Putamen (tissue), 1 donor: Measurements from ENCODE around the gene QRFPR.
"Not testable (repeated sequence)": the region's sequence is repeated elsewhere in the genome, so short reads cannot be mapped to it uniquely, and the experiment has no call there.

Experiments used
- DNase-seq: peaks from one replicate; pipeline ENCODE4 v3.0.0-alpha.2; 2016; ENCODE audit warnings: low spot score

Gene QRFPR

DNA sequence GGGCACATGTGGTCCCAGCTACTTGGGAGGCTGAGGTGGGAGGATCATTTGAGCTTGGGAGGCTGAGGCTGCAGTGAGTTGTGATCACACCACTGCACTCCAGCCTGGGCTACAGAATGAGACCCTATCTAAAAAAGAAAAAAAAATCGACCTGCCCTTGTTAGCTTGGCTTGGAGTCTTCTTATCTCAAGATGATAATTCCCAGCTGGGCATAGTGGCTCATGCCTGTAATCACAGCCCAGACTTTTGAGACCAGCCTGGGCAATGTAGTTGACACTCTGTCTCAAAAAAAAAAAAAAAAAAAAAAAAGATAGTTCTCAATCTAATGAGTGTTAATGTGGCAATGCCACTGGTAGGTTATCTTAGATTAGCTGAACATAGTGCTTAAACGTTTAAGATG lies 41.0 kb downstream of the QRFPR start:
- no peak for DNase-seq

DNA sequence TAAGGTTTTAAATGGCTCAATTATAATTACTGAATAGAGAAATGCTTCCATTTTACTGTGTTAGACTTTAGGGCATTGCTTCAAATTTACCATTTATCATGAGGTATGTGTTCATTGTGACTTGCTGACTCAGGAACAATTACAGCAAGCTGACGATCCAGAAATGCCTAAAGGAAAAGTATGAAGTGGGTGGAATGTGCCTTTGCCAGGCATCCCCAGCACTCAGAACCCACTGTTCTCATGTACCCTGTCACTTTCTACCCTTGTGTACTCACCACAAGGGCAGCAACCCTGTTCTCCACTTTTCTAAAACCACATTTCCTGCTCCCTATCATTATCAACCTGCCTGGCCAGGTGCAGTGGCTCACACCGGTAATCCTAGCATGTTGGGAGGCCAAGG lies 41.5 kb downstream of the QRFPR start:
- DNase-seq: no peak

DNA sequence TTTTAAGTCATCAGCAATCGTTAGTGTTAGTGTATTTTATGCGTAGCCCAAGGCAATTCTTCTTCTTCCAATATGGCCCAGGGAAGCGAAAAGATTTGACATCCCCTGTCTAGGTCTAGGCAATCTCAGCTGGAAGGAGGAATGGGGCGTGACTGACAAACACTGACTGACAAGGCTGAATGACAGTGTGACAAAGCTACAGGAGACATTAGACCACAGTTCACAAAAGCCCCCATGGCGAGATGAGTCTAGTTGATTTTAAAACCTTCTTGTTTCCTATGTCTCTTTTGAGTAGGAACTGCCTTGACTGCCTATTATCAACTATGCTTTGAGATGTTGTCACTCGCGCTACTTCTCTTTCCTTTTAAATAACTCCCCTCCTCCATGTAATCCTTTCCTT lies 42.3 kb downstream of the QRFPR start:
- no peak for DNase-seq

DNA sequence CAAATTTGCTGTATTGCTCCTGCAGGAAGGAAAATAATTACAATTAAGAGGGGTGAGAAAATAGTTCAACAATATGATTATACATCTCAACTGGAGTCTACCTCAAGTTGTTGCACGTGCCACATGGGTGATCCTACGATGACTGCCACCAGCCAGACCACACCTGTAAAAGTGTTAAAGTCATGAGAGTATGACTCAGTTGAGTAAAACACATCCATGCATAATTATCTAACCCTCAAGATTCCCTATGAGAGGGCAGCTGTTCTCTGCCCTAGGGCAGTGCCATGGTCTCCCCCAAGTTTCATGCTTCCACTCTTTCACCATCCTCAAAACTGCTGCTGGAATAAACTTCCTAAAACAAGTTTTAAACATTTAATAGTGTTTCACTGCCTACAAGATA lies 44.1 kb downstream of the QRFPR start:
- no peak for DNase-seq

DNA sequence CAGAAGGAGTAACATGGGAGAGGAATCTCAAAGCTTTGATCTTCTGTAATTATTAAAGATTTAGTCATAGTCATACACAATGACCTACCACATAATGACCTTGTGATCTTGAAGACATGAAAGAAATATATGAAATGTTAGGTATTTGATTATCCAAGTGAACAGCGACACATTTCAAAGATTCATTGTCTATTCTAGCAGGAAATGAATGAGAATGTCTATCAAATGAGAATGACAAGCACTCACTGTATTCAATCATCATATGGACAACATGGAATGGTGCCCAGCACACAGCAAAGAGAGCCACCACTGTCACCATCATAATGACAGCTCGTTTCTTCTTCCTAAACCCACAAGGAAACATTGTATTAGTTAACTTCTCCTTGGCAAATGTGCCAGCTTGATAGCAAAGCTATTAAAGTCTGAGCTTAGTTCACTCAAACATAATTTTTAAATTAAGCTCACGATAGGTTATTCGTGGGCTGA lies 50.6 kb downstream of the QRFPR start:
- DNase-seq: peak; percentile 39

DNA sequence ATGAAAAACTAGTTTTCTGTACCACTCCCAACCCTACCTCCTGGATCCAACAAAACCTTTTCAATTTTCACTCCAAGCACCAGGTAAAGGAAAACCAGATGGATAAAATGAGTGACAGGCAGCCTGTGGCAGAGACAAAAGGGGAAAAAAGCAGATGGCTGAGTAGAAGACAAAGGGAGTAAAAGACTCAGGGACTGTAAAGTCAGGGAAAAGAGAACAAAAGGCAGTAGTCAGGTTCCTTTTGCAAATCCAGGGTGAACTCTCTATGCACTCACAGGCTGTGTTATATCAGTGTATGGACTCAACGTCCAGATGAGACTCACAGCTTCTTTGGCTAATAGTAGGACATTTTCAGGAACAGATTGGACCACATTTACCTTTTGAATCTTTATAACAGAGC lies 54.2 kb downstream of the QRFPR start:
- DNase-seq: no peak

DNA sequence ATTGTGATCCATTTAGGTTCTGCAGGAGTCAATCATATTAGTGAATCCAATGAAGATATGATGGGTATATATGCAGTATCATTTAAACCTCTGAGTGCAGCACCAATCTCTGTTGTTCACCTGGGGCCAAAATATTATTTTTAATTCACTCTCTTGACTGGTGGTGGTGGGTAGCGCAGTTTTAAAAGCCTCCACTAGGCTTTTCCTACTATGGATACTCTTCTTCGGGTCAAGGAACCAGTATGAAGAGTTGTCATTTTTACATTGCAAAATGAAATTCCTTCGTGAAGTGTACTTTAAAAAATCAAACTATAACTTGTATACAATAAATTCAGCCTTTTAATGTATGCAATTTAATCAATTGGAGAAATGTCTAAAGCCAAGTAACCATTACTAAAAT lies 56.5 kb downstream of the QRFPR start:
- no peak for DNase-seq

DNA sequence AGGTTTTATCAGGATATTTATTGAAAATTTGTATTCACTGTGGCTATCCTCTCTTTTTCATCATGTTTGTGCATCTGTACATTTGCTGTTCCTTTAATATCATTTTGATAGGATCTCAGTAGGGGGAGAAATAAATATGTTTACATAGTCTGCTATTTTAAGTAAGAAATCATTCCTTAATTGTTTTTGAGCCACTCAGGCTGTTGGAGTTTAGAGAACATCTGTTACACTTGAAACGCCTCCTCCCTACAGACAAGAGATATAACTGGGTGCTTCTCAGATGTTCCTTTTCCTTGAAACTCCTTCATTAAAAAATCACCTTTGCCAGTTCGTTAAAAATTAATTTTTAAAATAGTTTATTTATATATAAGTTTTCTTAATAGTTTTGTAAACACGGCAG lies 59.4 kb downstream of the QRFPR start:
- no peak for DNase-seq

DNA sequence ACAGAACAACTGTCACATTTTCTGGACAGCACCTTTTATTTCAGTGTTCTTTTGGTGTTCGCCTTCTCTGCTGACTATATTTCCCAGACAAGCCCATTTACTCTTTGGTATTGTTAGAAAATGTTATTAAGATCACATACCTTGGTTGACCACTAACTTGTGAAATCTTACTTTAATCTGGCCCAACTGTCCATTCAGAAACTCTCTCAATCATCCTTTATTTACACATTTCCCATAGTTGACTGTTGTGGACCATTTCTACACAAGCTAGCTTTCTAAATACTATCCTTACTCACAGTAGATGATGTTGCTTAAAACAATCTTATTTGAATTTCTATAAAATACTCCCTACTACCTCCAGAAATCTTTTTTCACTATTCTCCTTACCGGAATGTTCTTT lies 64.7 kb downstream of the QRFPR start:
- DNase-seq: no peak

DNA sequence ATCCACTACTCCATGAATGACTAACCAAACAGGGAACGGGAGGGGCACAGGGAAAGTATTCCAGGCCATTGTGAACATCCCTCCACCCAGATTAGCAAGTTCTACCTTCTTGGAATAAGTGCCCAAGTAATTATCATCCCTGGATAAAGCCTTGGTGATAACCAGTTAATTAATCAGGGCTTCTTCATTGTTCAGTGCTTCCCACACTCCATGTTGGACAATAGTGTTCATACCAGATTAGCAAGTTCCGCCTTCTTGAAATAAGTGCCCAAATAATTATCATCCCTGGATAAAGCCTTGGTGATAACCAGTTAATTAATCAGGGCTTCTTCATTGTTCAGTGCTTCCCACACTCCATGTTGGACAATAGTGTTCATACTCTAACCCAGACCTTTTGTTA lies 67.4 kb downstream of the QRFPR start:
- not testable (repeated sequence) for DNase-seq

DNA sequence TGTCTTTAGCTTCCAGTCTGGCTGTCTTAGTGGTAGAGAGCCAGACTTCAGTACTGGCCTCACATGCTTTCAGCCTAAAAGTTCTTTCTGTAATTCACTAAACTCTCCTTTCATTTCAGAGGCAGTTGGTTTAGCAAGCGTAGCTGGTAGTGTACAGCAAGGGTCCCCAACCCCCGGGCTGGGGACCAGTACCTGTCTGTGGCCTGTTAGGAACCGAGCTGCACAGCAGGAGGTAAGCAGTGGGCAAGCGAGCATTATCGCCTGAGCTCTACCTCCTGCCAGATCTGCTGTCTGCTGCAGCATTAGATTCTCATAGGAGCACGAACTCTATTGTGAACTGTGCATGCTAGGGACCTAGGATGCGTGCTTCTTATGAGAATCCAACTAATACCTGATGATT lies 72.0 kb downstream of the QRFPR start:
- no peak for DNase-seq

DNA sequence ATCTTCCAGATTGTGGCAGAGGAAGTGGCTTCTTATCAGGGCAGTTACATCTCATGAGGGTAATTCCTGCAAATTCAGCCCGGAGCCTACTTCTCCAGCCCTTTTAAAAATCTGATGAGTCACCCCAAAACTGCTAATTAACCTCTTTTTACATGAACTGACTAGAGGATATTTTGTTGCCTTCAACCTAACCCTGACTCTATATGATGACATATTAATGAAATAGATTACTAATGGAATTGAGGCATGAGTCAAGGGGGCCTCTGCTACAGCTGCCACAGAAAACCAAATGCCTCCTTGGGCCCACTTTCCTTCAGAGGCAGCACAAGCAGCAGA lies 72.5 kb downstream of the QRFPR start:
- DNase-seq: no peak

DNA sequence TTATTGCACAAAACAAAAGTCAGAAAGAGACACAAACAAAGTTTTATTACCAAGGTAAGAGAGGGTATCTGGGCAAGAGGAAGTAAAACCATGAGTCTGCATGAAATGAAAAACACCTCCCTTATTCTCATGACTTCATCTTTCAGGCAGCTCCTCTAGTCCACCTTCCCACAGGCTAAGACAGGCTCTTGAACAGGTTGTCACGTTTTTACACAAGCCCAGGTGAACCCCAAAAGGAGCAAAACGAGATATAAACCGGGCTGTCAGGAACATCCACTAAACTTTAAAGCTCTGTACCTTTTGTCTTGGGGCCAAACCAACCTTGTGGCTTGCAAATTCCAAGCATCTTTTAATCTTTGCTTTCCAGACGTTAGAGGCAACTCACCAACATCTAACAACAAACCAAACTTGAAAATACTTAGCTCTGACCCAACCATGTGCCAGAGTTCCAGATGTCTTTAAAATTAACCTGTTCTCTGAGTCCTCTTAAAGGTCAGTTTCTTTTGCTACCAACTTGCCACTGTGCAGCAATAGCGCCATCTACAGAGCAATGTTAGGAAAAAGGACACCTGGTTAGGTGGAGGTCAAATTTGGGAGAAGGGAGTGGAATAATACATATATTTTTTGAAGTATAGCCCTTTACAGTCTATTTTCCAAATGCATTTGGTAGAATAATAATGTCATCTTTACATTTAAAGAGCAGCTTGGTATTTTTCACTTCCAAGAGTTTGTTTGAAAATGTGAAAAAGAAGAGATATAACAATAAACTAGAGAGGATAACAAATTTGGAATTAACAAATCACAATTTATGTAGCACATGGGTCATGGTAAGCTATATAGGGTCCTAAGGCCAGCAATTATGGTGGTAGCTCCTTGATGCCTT lies 73.1 kb downstream of the QRFPR start:
- DNase-seq: no peak

DNA sequence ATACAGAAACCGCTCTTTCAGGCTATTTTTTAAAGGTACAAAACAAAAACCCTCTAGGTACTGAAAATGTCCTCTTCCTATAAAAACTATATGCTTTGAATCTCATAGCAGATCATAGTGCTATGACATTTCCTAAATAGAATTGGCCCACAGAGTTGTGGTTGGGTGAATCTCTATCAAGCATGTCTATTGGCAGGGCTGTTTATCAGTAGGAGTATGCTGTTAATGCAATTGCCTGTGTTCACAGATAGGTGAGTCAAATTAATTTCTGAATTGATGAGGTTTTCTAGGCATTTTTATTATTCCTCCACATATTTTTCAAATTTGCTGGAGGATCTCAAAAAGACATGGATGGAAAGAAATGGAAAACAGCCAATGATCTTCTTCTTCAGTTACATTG lies 73.9 kb downstream of the QRFPR start:
- no peak for DNase-seq

DNA sequence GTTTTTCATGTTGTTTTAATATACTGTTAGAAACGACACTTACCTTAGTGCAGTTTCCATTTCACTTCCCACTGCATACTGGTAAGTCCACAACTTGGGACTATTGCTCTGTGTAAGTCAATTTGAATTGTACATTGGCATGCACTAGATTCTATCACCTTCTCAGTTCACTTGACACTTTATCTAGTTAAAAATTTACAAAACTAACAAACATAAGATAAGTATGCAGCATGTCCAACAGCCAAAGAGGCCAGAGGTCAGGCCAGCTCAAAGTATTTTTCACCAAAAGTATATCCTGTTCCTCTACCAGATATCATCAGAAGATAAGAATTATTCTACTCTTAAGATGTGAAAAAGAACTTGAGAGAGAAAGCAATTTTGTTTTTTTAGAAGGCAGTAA lies 75.9 kb downstream of the QRFPR start:
- no peak for DNase-seq

DNA sequence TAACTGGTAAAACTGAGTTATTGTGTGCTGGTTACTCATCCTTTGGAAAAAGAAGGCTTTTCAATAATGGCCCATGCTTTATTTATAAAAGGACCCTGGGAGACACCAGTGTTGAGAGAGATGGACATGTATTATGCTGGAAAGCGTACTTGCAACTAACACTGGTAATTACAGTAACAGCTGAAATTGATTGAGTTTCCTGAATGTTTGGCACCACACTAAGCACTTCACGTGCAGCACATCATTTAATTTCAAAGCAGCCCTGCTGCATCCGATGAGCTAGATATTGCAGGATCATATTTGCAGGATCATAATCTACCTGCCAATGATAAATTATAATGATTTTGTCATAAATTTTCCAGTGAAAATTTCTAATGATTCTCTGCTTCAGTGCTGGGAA lies 81.5 kb downstream of the QRFPR start:
- DNase-seq: no peak

DNA sequence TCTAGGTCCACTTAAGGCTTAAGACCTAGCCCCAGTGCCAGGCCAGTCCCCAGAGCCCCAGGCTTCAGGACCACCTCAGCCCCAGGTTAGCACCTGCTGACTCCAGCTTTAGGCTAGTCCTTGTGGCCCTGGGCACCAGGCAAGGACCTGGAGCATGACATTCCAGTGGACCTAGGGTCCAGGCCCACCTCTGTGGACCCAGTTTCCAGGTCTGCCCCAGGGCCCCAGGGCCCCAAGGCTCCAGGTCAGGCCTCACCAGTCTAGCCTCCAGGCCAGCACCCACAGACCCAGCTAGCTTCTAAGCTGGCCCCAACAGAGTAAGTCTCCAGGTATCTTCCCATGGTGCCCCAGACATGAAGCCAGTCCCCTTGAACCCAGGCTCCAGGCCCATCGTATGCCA lies 97.5 kb downstream of the QRFPR start:
- DNase-seq: no peak

DNA sequence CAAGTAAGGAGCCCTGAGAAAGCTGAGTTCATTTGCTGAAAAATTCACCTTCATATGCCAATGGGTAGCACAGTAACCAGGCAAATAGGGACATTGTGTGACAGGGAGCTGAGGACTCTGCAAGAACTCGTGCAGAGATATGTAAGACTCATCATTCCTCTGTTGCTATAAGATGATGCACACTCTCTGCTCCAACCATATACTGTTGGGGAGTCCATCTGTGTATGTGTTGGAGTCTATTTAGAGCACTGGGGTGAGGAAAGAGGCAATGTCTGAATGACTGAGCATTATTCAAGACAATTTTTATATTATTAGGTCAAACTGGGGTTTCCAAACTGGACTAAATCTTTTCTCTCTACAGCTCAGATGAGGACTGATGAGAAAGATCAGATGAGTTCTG lies 100.4 kb downstream of the QRFPR start:
- no peak for DNase-seq

DNA sequence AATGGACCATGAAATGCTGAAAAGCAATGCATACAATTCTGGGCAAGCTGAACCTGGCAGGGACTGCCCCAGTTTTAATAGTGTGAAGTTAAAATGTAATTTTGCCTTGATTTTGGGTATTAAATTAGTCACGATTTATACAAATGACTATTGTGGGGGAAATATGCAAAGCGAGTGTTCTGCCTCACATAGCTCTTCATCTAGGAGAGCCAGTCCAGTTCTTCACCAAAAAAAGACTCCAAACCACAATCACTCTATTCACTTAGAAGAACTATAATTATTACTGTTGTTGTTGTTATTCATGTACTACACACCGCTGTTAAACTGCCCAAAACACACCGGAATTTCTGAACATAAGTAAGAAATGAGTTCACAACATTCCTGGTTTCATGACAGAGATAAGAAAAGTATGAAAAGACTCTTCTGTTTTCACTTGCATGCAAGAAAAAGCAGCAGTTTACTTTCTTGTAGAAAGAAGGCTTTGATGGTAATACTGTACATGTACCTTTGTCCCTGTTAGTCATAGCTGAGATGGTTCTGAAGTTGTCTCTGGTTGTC lies 101.9 kb downstream of the QRFPR start:
- DNase-seq: no peak
